ENCODE measurements around the gene MMP25. TPM values are rescaled to one million over a fixed set of nuclear protein-coding genes. Genes with fewer than 3 reads are reported as not detected.

MMP25 gene
- polyA plus RNA-seq, 1 of the 3 experiments (the other 2 are of a cell fraction) = 0.03 TPM

GRCh38 chr16:3000540-3000939, 45.8 kb upstream of the MMP25 start:
- Histone ChIP-seq H3F3A (replicated peaks; ENCODE audit: insufficient read depth) (peaks cover 6% of the 10 kb centered on the region), H3K9ac (no peak overlapping the region), H3K9me2 (no peaks in the 10 kb centered on the region), H3K27me3 (ENCODE audit: insufficient read depth) (no peaks in the 10 kb centered on the region), H3K27ac (ENCODE audit: low read depth in 2 of 2, low read length in 1 of 2) (no peak overlapping the region), H3K4me1 (ENCODE audit: control insufficient read depth in 1 of 2, insufficient read depth in 2 of 2, low read depth in 1 of 2, low read length in 1 of 2) (peaks cover 0 to 3% of the 10 kb centered on the region in 2 experiments; a peak in 1 of 4 replicates), H3K4me2 (no peak overlapping the region), H3K9me3 (no peaks in the 10 kb centered on the region), H2AFZ (ENCODE audit: low read depth) (no peak overlapping the region), H3K36me3 (replicated peaks in 1 of 2; ENCODE audit: control insufficient read depth in 1 of 2, insufficient read depth in 2 of 2, low read length in 1 of 2) (no peaks in the 10 kb centered on the region), H3K4me3 (ENCODE audit: low read depth in 2 of 2, low read length in 1 of 2) (no peak overlapping the region), H3K79me2 (ENCODE audit: insufficient read depth) (no peaks in the 10 kb centered on the region), H4K20me1 (ENCODE audit: insufficient read depth) (no peaks in the 10 kb centered on the region)
- no peak for TF ChIP-seq EP300 (IDR thresholded peaks at IDR 0.05; ENCODE audit: borderline replicate concordance in 1 of 2, low read depth in 1 of 2, low read length in 1 of 2)
- TF ChIP-seq MEF2A (IDR thresholded peaks at IDR 0.05; ENCODE audit: borderline replicate concordance, low read depth) = no peak
- TF ChIP-seq SIN3A (IDR thresholded peaks at IDR 0.05; ENCODE audit: borderline replicate concordance, low read depth, low read length) = no peak
- TF ChIP-seq USF1 (IDR thresholded peaks at IDR 0.05; ENCODE audit: borderline replicate concordance, low read depth) = no peak
- no peak for TF ChIP-seq PBX3 (IDR thresholded peaks at IDR 0.05)
- TF ChIP-seq USF2 (IDR thresholded peaks at IDR 0.05; ENCODE audit: borderline replicate concordance, low read depth, low read length) = no peak
- TF ChIP-seq CHD2 (IDR thresholded peaks at IDR 0.05; ENCODE audit: low read length, partially characterized antibody) = no peak
- no peak for TF ChIP-seq RAD21 (IDR thresholded peaks at IDR 0.05; ENCODE audit: low read length)
- no peak for TF ChIP-seq TCF12 (IDR thresholded peaks at IDR 0.05)
- TF ChIP-seq YY1 (IDR thresholded peaks at IDR 0.05; ENCODE audit: low read depth) = no peak
- TF ChIP-seq MXI1 (IDR thresholded peaks at IDR 0.05; ENCODE audit: low read depth, low read length) = no peak
- ChIA-PET POLR2A (interaction anchor here (1.4 kb wide), 1 partner anchor 20 kb away, joined by 4 read pairs; the partner anchor contains the start of gene PKMYT1), CTCF (interaction anchor here (1.4 to 1.9 kb wide), 2 partner anchors 19 to 31 kb away, joined by 4 to 6 read pairs; no protein-coding TSS in a partner anchor)
- no peak for DNase-seq
- WGBS (ENCODE audit: low lambda C conversion rate) = 52% methylated on average over 2 of the region's 4 CpGs

GRCh38 chr16:3001316-3001715, 45.0 kb upstream of the MMP25 start:
- ChIA-PET POLR2A (interaction anchor here (1.4 kb wide), 1 partner anchor 21 kb away, joined by 4 read pairs; the partner anchor contains the start of gene PKMYT1), CTCF (interaction anchor here (1.0 to 4.4 kb wide), 6 partner anchors 8 to 43 kb away, joined by 3 to 62 read pairs (median 3); no protein-coding TSS in a partner anchor)
- Histone ChIP-seq H3K27me3 (ENCODE audit: insufficient read depth) (no peaks in the 10 kb centered on the region), H3K4me2 (no peak overlapping the region), H4K20me1 (ENCODE audit: insufficient read depth) (no peaks in the 10 kb centered on the region), H3K79me2 (ENCODE audit: insufficient read depth) (no peaks in the 10 kb centered on the region), H2AFZ (ENCODE audit: low read depth) (no peak overlapping the region), H3F3A (replicated peaks; ENCODE audit: insufficient read depth) (peaks cover 6% of the 10 kb centered on the region), H3K4me1 (ENCODE audit: control insufficient read depth in 1 of 2, insufficient read depth in 2 of 2, low read depth in 1 of 2, low read length in 1 of 2) (peaks cover 0 to 3% of the 10 kb centered on the region in 2 experiments; a peak in 1 of 4 replicates), H3K9me2 (no peaks in the 10 kb centered on the region), H3K36me3 (replicated peaks in 1 of 2; ENCODE audit: control insufficient read depth in 1 of 2, insufficient read depth in 2 of 2, low read length in 1 of 2) (no peaks in the 10 kb centered on the region), H3K4me3 (ENCODE audit: low read depth in 2 of 2, low read length in 1 of 2) (no peak overlapping the region), H3K9me3 (no peaks in the 10 kb centered on the region), H3K27ac (ENCODE audit: low read depth in 2 of 2, low read length in 1 of 2) (no peak overlapping the region), H3K9ac (no peak overlapping the region)
- no peak for TF ChIP-seq EZH2phosphoT487 (IDR thresholded peaks at IDR 0.05; ENCODE audit: borderline replicate concordance, low read depth)
- no peak for TF ChIP-seq ZBTB33 (IDR thresholded peaks at IDR 0.05; ENCODE audit: borderline replicate concordance, low read depth)
- TF ChIP-seq POLR2AphosphoS5 (IDR thresholded peaks at IDR 0.05; ENCODE audit: low read depth, low read length) = no peak
- TF ChIP-seq FOSL2 (IDR thresholded peaks at IDR 0.05; ENCODE audit: borderline replicate concordance, low read depth) = no peak
- no peak for TF ChIP-seq USF2 (IDR thresholded peaks at IDR 0.05; ENCODE audit: borderline replicate concordance, low read depth, low read length)
- WGBS (ENCODE audit: low lambda C conversion rate) = 87% methylated on average over 6 of the region's 12 CpGs
- no peak for DNase-seq

Measured in SK-N-SH (cell line).